ENCODE results near the gene ARSA.

- TF ChIP-seq, protein P1, sequence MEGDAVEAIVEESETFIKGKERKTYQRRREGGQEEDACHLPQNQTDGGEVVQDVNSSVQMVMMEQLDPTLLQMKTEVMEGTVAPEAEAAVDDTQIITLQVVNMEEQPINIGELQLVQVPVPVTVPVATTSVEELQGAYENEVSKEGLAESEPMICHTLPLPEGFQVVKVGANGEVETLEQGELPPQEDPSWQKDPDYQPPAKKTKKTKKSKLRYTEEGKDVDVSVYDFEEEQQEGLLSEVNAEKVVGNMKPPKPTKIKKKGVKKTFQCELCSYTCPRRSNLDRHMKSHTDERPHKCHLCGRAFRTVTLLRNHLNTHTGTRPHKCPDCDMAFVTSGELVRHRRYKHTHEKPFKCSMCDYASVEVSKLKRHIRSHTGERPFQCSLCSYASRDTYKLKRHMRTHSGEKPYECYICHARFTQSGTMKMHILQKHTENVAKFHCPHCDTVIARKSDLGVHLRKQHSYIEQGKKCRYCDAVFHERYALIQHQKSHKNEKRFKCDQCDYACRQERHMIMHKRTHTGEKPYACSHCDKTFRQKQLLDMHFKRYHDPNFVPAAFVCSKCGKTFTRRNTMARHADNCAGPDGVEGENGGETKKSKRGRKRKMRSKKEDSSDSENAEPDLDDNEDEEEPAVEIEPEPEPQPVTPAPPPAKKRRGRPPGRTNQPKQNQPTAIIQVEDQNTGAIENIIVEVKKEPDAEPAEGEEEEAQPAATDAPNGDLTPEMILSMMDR (conservative IDR thresholded peaks at IDR 0.05; ENCODE audit: low read depth in 2 of 2), result peak in 1 of 2 experiments; percentile 16; a peak in 3 of 4 replicates
- TF ChIP-seq EZH2 (IDR thresholded peaks at IDR 0.05; ENCODE audit: low read depth, unreplicated experiment) (no peak), POLR2AphosphoS5 (IDR thresholded peaks at IDR 0.05; ENCODE audit: low read depth) (no peak), CREB1 (CRISPR knock-in tag; IDR thresholded peaks at IDR 0.05; ENCODE audit: low read depth) (no peak), EZH2phosphoT487 (IDR thresholded peaks at IDR 0.05; ENCODE audit: unreplicated experiment) (no peak), JUNB (IDR thresholded peaks at IDR 0.05; ENCODE audit: unreplicated experiment) (no peak), REST (IDR thresholded peaks at IDR 0.05; ENCODE audit: unreplicated experiment) (no peak), NANOG (IDR thresholded peaks at IDR 0.05; ENCODE audit: borderline replicate concordance) (no peak), STAT1 (IDR thresholded peaks at IDR 0.05; ENCODE audit: unreplicated experiment) (no peak), ZNF114 (CRISPR knock-in tag; IDR thresholded peaks at IDR 0.05) (no peak), ZNF331 (CRISPR knock-in tag; IDR thresholded peaks at IDR 0.05; ENCODE audit: low read depth) (no peak)
- TF ChIP-seq, protein P2, sequence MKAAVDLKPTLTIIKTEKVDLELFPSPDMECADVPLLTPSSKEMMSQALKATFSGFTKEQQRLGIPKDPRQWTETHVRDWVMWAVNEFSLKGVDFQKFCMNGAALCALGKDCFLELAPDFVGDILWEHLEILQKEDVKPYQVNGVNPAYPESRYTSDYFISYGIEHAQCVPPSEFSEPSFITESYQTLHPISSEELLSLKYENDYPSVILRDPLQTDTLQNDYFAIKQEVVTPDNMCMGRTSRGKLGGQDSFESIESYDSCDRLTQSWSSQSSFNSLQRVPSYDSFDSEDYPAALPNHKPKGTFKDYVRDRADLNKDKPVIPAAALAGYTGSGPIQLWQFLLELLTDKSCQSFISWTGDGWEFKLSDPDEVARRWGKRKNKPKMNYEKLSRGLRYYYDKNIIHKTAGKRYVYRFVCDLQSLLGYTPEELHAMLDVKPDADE (IDR thresholded peaks at IDR 0.05), result no peak
Measured at GRCh38 chr22:50577987-50578775, 49.8 kb downstream of the ARSA start, which contains the start of gene CPT1B.

Measured in GM23338 (cell line).